Adipocyte (in vitro differentiated cells): ENCODE results near the gene TARS1.
A peak's percentile ranks its signal among the peaks of the same experiment; 100 is the strongest.
"Not testable (repeated sequence)": the region's sequence is repeated elsewhere in the genome, so short reads cannot be mapped to it uniquely, and the experiment has no call there.

Experiments used
- DNase-seq: peaks from one replicate; pipeline ENCODE4 v3.0.0-alpha.2; 2015; ENCODE audit warnings: low read depth
- H3K27me3 ChIP-seq: replicated peaks from 2 replicates; pipeline ENCODE4 v1.7.0; 2013; ENCODE audit warnings: mild to moderate bottlenecking, low read length, moderate library complexity; ENCODE audit not compliant: control insufficient read depth, insufficient read depth
- H3K36me3 ChIP-seq: 2 replicates; pipeline ENCODE4 v1.7.0; 2013; ENCODE audit warnings: low read length, mild to moderate bottlenecking, moderate library complexity; ENCODE audit not compliant: control insufficient read depth, insufficient read depth, severe bottlenecking
- H3K4me1 ChIP-seq: 2 replicates; pipeline ENCODE4 v1.7.0; 2013; ENCODE audit warnings: mild to moderate bottlenecking, low read length, moderate library complexity; ENCODE audit not compliant: control insufficient read depth, insufficient read depth
- H3K4me3 ChIP-seq: 2 replicates; pipeline ENCODE4 v1.7.0; 2013; ENCODE audit warnings: mild to moderate bottlenecking, low read length, moderate library complexity
- H3K9ac ChIP-seq: 2 replicates; pipeline ENCODE4 v1.7.0; 2013; ENCODE audit warnings: mild to moderate bottlenecking, low read length, moderate library complexity
- H3K9me3 ChIP-seq: 2 replicates; pipeline ENCODE4 v1.7.0; 2013; ENCODE audit warnings: mild to moderate bottlenecking, low read length, moderate library complexity; ENCODE audit not compliant: control insufficient read depth

The TARS1 gene

DNA sequence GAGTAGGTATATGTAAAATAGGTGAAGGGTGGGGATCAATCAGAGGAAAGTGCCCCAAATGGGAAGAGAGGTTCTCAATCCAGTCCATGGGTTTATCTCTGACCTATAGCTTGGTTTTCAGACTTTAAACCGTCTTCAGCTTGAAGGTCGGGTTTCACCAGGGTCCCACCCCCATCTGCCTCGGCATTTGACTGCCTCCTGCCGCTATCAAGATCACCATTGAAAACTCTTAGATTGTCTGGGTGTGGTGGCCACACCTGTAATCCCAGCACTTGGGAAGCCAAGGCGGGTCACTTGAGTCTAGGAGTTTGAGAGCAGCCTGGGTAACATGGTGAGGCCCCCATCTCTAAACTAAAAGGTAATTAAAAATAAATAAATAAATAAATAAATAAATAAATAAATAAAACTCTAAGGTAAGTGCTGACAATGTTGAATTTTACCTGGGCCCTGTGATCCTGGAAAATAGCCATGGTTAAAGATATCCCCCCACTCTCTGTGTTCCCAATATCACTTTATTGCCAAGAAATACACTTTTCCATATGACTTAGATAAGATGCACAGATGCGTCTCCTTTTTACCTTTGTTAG lies 48.8 kb downstream of the TARS1 start:
- H3K9me3 ChIP-seq: no peaks in the 10 kb centered on the region
- H3K9ac ChIP-seq: no peak overlapping the region
- H3K4me1 ChIP-seq: peaks cover 3% of the 10 kb centered on the region
- no peak overlapping the region for H3K4me3 ChIP-seq
- H3K27me3 ChIP-seq: no peaks in the 10 kb centered on the region
- DNase-seq: no peak
- no peaks in the 10 kb centered on the region for H3K36me3 ChIP-seq

DNA sequence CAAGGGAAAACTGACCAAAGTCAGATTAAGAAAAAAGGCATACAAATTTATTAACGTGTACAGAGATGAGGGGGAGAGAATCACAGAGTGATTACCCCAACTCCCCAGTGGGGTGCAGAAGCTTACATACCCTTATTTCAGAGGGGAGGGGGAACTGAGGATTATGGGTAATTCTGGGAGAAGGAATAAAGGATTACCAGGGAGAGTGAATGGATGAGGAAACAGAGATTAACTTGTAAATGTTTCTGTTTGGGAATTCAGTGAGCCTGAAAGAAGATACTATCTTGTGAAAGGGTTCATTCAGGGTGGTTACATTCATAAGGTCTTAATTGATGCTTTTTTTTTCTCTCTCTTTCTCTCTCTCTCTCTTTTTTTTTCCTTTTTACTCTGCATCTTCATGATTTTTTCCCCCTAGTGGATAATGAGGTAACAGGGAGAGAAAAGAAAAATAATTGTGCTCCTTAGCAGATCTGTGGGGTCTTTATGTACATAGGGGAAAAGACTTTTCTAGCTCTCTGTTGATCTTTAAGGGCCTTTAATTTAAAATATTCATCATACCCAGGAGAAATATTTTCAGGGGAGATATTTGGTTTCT lies 49.4 kb downstream of the TARS1 start:
- no peak for DNase-seq
- Histone ChIP-seq H3K9me3 (no peaks in the 10 kb centered on the region), H3K36me3 (no peaks in the 10 kb centered on the region), H3K27me3 (no peaks in the 10 kb centered on the region), H3K4me1 (peaks cover 3% of the 10 kb centered on the region), H3K4me3 (no peak overlapping the region), H3K9ac (no peak overlapping the region)

DNA sequence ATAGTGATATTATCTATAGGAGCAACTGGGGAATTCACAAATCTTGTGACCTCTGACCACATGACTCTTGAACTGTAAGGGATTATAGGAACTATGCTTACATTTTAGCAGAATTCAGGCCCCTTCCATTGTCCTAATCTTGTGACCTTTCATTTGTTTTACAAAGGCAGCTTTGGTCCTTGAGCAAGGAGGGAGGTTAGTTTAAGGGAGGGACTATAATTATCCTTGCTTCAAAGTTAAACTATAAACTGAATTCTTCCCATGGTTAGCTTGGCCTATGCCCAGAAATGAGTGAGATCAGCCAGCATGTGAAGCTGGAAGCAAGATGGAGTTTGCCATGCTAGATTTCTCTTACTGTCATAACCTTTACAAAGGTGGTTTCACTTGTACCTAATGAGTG lies 51.2 kb downstream of the TARS1 start:
- H3K4me3 ChIP-seq: no peak overlapping the region
- peak; percentile 30 for DNase-seq
- peaks cover 3% of the 10 kb centered on the region for H3K4me1 ChIP-seq
- no peaks in the 10 kb centered on the region for H3K36me3 ChIP-seq
- H3K9me3 ChIP-seq: no peaks in the 10 kb centered on the region
- no peak overlapping the region for H3K9ac ChIP-seq
- H3K27me3 ChIP-seq: no peaks in the 10 kb centered on the region

DNA sequence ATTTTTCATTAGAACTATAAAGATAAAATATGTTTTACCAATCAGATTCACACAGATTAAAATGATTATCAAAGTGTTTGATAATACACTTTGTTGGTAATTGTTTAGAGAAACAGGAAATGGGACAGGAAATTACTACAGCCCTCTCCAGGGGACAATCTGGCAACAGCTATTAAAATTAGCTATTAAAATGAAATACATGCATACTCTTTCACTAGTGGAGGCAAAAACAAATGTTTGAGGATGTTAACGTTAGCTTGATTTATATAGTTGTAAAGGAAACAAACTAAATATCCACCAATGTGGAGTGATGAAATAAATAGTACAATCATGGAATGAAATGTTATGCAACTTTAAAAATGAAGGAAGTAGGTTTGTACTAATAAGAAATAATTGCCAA lies 53.7 kb downstream of the TARS1 start:
- H3K9me3 ChIP-seq: no peaks in the 10 kb centered on the region
- H3K36me3 ChIP-seq: no peaks in the 10 kb centered on the region
- no peak overlapping the region for H3K4me3 ChIP-seq

DNA sequence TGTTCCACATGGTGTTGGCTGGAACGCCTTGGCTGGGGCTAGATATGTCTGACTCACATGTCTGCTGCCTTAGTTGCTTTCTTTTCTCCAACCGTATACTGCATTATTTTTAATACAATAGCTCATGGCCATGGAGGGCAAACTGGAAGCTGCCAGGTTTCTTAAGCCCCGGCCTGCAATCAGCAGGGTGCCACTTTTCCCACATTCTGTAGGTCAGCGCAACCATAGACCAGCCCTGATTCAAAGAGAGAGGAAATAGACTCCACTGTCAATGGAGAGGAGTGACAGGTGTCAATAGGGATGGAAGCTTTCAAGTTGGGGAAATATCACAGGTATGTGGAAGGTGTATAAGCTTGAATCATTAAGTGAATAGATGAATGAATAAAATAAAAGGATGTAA lies 60.5 kb downstream of the TARS1 start:
- Histone ChIP-seq H3K9me3 (no peaks in the 10 kb centered on the region), H3K27me3 (no peaks in the 10 kb centered on the region), H3K4me1 (no peaks in the 10 kb centered on the region), H3K36me3 (no peaks in the 10 kb centered on the region), H3K9ac (no peak overlapping the region), H3K4me3 (no peak overlapping the region)
- no peak for DNase-seq

More for the DNA sequence above, 53.7 kb downstream of the TARS1 start:
- Histone ChIP-seq H3K9ac (no peak overlapping the region), H3K27me3 (no peaks in the 10 kb centered on the region), H3K4me1 (peaks cover 3% of the 10 kb centered on the region)
- peak; percentile 26 for DNase-seq

DNA sequence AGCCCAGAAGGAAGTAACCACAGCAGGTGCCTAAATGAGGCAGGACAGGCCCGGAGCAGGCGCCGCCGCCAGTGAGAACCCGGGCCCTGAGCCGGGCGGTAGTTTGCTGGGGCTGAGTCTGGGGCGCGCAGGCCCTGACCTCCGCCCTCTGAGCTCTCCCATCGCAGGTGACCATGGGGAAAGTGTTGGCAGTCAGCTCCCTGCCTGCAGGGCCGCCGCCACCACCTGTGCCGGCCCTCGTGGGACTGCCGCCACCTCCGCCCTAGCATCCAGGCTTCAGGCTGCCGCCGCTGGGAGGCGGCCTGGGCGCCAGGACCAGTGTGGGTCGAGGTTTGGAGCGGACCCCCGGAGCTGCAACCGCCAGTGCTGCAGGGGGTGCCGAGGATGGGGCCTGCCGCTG lies 61.1 kb downstream of the TARS1 start:
- no peaks in the 10 kb centered on the region for H3K4me1 ChIP-seq
- H3K27me3 ChIP-seq: no peaks in the 10 kb centered on the region
- H3K9me3 ChIP-seq: no peaks in the 10 kb centered on the region
- no peak overlapping the region for H3K9ac ChIP-seq
- no peak for DNase-seq
- no peaks in the 10 kb centered on the region for H3K36me3 ChIP-seq
- H3K4me3 ChIP-seq: no peak overlapping the region

DNA sequence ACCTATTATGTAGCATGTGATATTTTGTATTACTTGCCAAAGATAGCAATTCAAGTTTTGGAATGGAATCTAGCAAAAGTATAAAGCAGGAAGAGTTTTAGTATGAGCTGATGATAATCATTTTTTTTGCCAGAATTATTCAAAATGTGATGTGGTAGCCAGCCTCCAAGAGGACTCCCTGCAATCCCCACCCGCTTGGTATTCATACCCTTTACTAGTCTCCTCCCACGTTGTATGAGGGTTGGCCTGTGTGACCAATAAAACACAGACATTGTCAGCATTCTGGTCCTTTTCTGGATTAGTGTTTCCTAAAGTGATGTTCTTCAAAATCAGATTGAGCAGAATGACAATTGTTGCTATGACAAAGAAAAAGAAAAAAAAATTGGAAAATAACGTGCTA lies 63.8 kb downstream of the TARS1 start:
- Histone ChIP-seq H3K9ac (no peak overlapping the region), H3K4me1 (no peaks in the 10 kb centered on the region), H3K9me3 (no peaks in the 10 kb centered on the region), H3K4me3 (no peak overlapping the region), H3K27me3 (no peaks in the 10 kb centered on the region), H3K36me3 (no peaks in the 10 kb centered on the region)
- DNase-seq: no peak

DNA sequence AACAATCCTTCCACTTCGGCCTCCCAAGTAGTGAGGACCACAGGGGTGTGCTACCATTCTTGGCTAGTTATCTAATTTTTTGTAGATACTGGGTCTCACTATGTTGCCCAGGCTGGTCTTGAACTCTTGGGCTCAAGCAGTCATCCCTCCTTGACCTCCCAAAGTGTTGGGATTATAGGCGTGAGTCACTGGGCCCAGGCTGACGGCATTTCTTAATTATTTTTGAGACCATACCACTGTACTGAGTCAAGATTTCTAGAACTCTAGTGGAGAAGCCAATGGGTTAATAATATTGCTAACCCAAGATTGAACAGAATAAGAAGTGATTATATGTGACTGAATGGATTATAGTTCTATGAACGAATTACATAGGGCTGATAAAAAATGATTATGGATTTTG lies 66.7 kb downstream of the TARS1 start:
- Histone ChIP-seq H3K36me3 (no peaks in the 10 kb centered on the region), H3K27me3 (no peaks in the 10 kb centered on the region), H3K4me1 (no peaks in the 10 kb centered on the region), H3K9ac (no peak overlapping the region), H3K4me3 (no peak overlapping the region), H3K9me3 (no peaks in the 10 kb centered on the region)
- DNase-seq: no peak

DNA sequence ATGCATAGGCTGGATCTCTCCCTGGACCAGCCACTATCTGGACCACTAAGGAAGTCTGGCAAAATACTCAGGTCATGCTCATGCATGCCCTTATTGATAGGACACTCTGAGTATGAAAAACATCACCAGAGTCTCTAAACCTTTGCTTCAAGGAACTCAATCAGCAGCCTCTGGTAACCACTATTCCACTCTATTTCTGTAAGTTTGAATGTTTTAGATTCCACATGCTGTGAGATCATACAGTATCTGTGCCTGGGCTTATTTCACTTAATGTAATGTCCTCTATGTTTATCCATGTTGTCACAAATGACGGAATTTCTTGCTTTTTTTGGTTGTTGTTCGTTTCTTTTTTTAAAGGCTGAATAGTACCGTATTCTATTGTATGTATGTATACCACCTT lies 68.3 kb downstream of the TARS1 start:
- DNase-seq: peak; percentile 42
- Histone ChIP-seq H3K36me3 (no peaks in the 10 kb centered on the region), H3K4me3 (no peak overlapping the region)

DNA sequence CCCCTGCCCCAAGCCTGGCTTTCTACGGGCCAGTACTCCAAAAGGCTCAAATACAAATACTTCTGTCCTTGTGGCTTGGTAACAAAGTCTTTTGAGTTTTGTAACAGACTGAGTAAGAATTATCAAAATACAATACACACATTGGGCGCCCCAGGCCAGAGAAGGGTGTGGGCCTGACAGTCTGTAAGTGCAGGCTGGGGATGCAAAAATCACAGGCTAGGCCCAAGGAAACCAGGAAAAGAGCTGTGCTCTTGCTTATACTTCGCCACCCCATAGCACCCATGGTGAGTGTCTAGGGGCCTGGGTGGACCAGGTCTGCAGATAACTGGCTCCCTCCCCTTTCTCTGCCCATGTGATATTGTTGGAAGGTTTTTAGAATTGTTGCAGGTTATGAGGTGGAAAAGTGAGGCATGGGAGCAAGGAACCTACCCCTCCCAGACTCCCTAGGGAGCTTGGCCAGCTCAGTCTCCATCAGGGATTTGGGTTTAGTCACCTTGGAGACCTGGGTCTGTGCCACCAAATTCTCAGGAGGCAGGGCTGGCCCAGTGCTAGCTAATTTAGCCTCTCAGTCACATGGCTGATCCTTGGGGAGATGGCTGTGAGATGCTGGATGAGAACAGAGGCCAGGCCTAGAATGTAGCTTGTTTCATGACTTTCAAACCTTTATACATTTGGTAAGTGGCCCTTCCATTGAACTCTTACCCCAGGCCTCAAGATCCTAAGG lies 72.9 kb downstream of the TARS1 start:
- Histone ChIP-seq H3K4me3 (no peak overlapping the region), H3K9me3 (no peaks in the 10 kb centered on the region), H3K27me3 (peaks cover 4% of the 10 kb centered on the region), H3K4me1 (no peaks in the 10 kb centered on the region), H3K36me3 (no peaks in the 10 kb centered on the region), H3K9ac (no peak overlapping the region)
- DNase-seq: peak; percentile 4

More for the DNA sequence above, 68.3 kb downstream of the TARS1 start:
- H3K9me3 ChIP-seq: no peaks in the 10 kb centered on the region
- H3K4me1 ChIP-seq: no peaks in the 10 kb centered on the region
- no peak overlapping the region for H3K9ac ChIP-seq
- H3K27me3 ChIP-seq: no peaks in the 10 kb centered on the region

DNA sequence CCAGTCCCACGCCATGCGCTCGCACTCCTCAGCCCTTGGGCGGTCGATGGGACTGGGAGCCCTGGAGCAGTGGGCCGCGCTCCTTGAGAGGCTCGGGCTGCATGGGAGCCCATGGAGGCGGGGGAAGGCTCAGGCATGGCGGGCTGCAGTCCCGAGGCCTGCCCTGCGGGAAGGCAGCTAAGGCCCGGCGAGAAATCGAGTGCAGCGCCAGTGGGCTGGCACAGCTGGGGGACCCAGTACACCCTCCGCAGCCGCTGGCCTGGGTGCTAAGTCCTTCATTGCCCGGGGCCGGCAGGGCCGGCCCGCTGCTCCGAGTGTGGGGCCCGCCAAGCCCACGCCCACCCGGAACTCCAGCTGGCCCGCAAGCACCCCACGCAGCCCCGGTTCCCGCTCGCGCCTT lies 74.6 kb downstream of the TARS1 start:
- H3K4me1 ChIP-seq, H3K9me3 ChIP-seq, DNase-seq, H3K27me3 ChIP-seq, H3K36me3 ChIP-seq, H3K4me3 ChIP-seq, H3K9ac ChIP-seq: not testable (repeated sequence)
